Thyroid gland (tissue), 4 donors: ENCODE measurements around the gene LRRC8D. TPM values are rescaled to one million over a fixed set of nuclear protein-coding genes. Genes with fewer than 3 reads are reported as not detected.
"Not testable (repeated sequence)": the region's sequence is repeated elsewhere in the genome, so short reads cannot be mapped to it uniquely, and the experiment has no call there.

Experiments
- DNase-seq, 2 donors: peaks; one replicate each; pipeline ENCODE4 v3.0.0-alpha.2; 2019
- H3K27ac ChIP-seq, 3 donors: fragments of 200-600 bp; sonication (generic); 1 replicate in 2 of 3; 2 replicates in 1 of 3; pipeline ENCODE4 v1.5.1; 2016 to 2019; ENCODE audit warnings: mild to moderate bottlenecking in 1 of 3, moderate library complexity in 1 of 3
- H3K27me3 ChIP-seq: fragments of 200-600 bp; sonication (generic); one replicate; pipeline ENCODE4 v1.5.1; 2019
- H3K36me3 ChIP-seq, 2 donors: fragments of 200-600 bp; sonication (generic); one replicate each; pipeline ENCODE4 v1.5.1; 2016 to 2019
- H3K4me1 ChIP-seq, 2 donors: fragments of 200-600 bp; sonication (generic); one replicate each; pipeline ENCODE4 v1.5.1; 2017 to 2019
- H3K4me3 ChIP-seq, 3 donors: fragments of 200-600 bp; sonication (generic); replicated peaks in 1 of 3; 1 replicate in 2 of 3; 2 replicates in 1 of 3; pipeline ENCODE4 v1.5.1; 2016; ENCODE audit warnings: mild to moderate bottlenecking in 1 of 3
- H3K9me3 ChIP-seq: fragments of 200-600 bp; sonication (generic); one replicate; pipeline ENCODE4 v1.5.1; 2017
- CTCF ChIP-seq, 6 experiments: fragments of 200-600 bp in 3 of 6; fragments of 450-650 bp in 3 of 6; sonication (generic) in 3 of 6; IDR thresholded peaks; one replicate each; pipeline ENCODE4 v1.5.1; 2016 to 2019; ENCODE audit warnings: antibody characterized with exemption in 6 of 6, mild to moderate bottlenecking in 2 of 6, inconsistent platforms in 1 of 6, moderate library complexity in 1 of 6
- POLR2A ChIP-seq, 2 donors: fragments of 450-650 bp; IDR thresholded peaks; one replicate each; pipeline ENCODE4 v1.6.1; 2017; ENCODE audit warnings: antibody characterized with exemption in 2 of 2, mild to moderate bottlenecking in 2 of 2, moderate library complexity in 1 of 2
- WGBS, 2 donors: methylation state at CpG; one replicate each; pipeline ENCODE4 v1.1.5; 2017; 5-methylcytosine and 5-hydroxymethylcytosine counted together
- intact Hi-C: fragments of 100-400 bp; cut with DNase I; formaldehyde crosslinking; loops from one replicate; pipeline ENCODE4 v1.15.1; 2023
- total RNA-seq, 4 donors: library from RNA; depleted of rRNA; stranded (reverse); fragments of >200 nt; gene quantifications; one replicate each; pipeline ENCODE4 v1.2.3, GENCODE V29; 2016

Gene LRRC8D
- total RNA-seq, 4 donors from 2014 or later, result 21.1 to 46.7 (median 35.3) TPM

GRCh38 chr1:89794406-89794805 lies 26.4 kb upstream of the LRRC8D start:
- peak; percentile 52 to 73 for DNase-seq
- H3K27ac ChIP-seq, result no peak overlapping the region
- 19 to 33% methylated on average over 5 of the region's 5 CpGs for WGBS, 2 donors
- H3K27me3 ChIP-seq, result no peaks in the 10 kb centered on the region
- H3K4me1 ChIP-seq, result no peaks in the 10 kb centered on the region
- TF ChIP-seq POLR2A (IDR thresholded peaks at IDR 0.05) (no peak), CTCF (IDR thresholded peaks at IDR 0.05) (no peak)
- no peaks in the 10 kb centered on the region for H3K9me3 ChIP-seq
- H3K4me3 ChIP-seq, result no peak overlapping the region
- H3K36me3 ChIP-seq, result no peaks in the 10 kb centered on the region
- intact Hi-C loops, result no loop called here

- 90 to 95% methylated on average over 4 of the region's 4 CpGs for WGBS, 2 donors
- intact Hi-C loops, H3K27ac ChIP-seq, H3K4me1 ChIP-seq, H3K9me3 ChIP-seq, H3K4me3 ChIP-seq, H3K27me3 ChIP-seq, DNase-seq, H3K36me3 ChIP-seq: not testable (repeated sequence)
Measured at GRCh38 chr1:89795571-89795970, 25.3 kb upstream of the LRRC8D start.

GRCh38 chr1:89797876-89798275 lies 23.0 kb upstream of the LRRC8D start:
- H3K36me3 ChIP-seq, H3K27ac ChIP-seq, H3K4me3 ChIP-seq, DNase-seq, intact Hi-C loops, H3K27me3 ChIP-seq, H3K9me3 ChIP-seq, H3K4me1 ChIP-seq: not testable (repeated sequence)
- 90 to 97% methylated on average over 2 to 12 of the region's 32 CpGs for WGBS, 2 donors

- H3K9me3 ChIP-seq, result no peaks in the 10 kb centered on the region
- DNase-seq, result no peak
- intact Hi-C loops, result no loop called here
- no peak overlapping the region for H3K27ac ChIP-seq
- no peaks in the 10 kb centered on the region for H3K27me3 ChIP-seq
- H3K4me1 ChIP-seq, result no peaks in the 10 kb centered on the region
- H3K36me3 ChIP-seq, result no peaks in the 10 kb centered on the region
- TF ChIP-seq CTCF (IDR thresholded peaks at IDR 0.05), result no peak
- 80 to 90% methylated on average over 4 of the region's 4 CpGs for WGBS, 2 donors
- H3K4me3 ChIP-seq, result no peak overlapping the region
Measured at GRCh38 chr1:89799495-89799894, 21.3 kb upstream of the LRRC8D start.

GRCh38 chr1:89800022-89800655 lies 20.7 kb upstream of the LRRC8D start:
- no peaks in the 10 kb centered on the region for H3K27me3 ChIP-seq
- WGBS, 2 donors, result 81 to 89% methylated on average over 4 of the region's 4 CpGs
- H3K36me3 ChIP-seq, result no peaks in the 10 kb centered on the region
- DNase-seq, result no peak
- no peak overlapping the region for H3K27ac ChIP-seq
- intact Hi-C loops, result loop anchor here (10.0 kb wide), 1 partner anchor 155 kb away; no protein-coding TSS in a partner anchor
- no peak for TF ChIP-seq POLR2A (IDR thresholded peaks at IDR 0.05)
- TF ChIP-seq CTCF (IDR thresholded peaks at IDR 0.05), result no peak
- no peaks in the 10 kb centered on the region for H3K9me3 ChIP-seq
- no peak overlapping the region for H3K4me3 ChIP-seq
- H3K4me1 ChIP-seq, result no peaks in the 10 kb centered on the region

GRCh38 chr1:89800718-89801117 lies 20.1 kb upstream of the LRRC8D start:
- DNase-seq, result no peak
- TF ChIP-seq CTCF (IDR thresholded peaks at IDR 0.05) (no peak), POLR2A (IDR thresholded peaks at IDR 0.05) (no peak)
- intact Hi-C loops, result loop anchor here (10.0 kb wide), 1 partner anchor 154 kb away; no protein-coding TSS in a partner anchor
- WGBS, 2 donors, result 87 to 93% methylated on average over 7 of the region's 7 CpGs
- Histone ChIP-seq H3K27ac (no peak overlapping the region), H3K27me3 (no peaks in the 10 kb centered on the region), H3K4me1 (no peaks in the 10 kb centered on the region), H3K36me3 (no peaks in the 10 kb centered on the region), H3K9me3 (no peaks in the 10 kb centered on the region), H3K4me3 (no peak overlapping the region)
